GM18502 (cell line): ENCODE data around the gene CSNK1G2.

Experiments used
- ATAC-seq: cut with Tn5 transposase; IDR thresholded peaks from one replicate; pipeline ENCODE4 v1.9.1; 2021; ENCODE audit warnings: mild to moderate bottlenecking; ENCODE audit not compliant: unreplicated experiment, poor library complexity

Gene CSNK1G2

DNA sequence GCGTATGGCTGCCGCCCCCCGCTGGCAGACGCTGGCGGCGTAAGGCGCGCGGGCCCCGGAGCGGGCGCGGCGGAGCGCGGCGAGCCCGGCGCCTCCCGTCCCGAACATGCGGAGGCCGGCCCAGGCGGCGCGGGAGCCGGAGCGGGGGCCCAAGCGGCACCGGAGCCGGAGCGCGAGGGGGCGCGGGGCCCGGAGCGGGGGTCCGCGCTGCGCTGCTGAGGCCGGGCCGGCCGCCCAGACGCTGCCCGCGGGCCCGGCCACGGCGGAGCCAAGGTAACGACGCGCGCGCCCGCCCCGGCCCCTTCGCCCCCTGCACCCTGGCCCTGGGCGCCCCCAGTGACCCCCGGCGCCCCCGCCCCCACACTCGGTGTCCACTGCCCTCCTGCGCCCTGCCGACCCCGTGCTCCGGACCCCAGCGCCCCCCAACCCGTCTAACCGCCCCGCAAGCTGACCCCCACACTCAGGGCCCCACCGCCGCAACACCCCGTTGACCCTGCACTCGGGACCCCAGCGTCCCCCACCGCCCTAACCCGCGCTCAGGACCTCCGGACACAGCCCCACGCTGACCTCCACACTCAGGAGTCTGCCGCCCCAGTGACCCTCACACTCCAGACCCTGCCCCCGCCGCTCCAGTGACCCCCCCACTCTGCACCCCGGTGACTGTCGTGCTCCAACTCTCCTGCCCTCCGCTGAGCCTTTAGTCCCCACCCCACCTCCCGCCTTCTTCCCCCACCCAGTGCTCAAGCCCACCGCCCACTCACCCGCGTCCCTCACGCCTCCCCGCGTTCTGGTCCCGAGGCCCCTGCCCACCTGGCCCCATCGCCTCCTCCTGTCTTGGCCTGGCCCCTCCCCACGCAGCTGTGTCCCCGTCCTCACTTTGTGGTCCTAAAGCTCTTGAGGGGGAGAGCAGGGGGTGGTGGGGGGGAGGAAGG, at the start of gene CSNK1G2:
CSNK1G2 (plus strand) TSS at position 27 of the 932 bp plus-strand sequence. CDS start 28,601 bp downstream, outside the sequence.
- peak; percentile 55 for ATAC-seq

DNA sequence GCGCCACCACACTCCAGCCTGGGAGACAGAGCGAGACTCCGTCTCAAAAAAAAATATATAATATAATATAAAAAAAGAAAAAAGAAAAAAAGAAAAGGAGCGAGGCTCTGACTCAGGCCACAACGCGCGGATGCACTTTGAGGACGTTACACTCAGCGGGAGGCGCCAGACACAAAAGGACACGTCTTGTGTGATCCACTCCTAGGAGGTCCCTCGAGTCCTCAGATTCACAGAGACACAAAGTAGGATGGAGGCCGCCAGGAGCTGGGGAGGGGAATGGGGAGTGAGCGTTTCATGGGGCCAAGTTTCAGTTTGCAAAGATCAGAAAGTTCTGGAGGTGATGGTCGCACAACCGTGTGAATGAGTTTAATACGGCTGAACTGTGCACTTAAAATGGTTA, 47.2 kb upstream of the CSNK1G2 start:
- ATAC-seq, result no peak

DNA sequence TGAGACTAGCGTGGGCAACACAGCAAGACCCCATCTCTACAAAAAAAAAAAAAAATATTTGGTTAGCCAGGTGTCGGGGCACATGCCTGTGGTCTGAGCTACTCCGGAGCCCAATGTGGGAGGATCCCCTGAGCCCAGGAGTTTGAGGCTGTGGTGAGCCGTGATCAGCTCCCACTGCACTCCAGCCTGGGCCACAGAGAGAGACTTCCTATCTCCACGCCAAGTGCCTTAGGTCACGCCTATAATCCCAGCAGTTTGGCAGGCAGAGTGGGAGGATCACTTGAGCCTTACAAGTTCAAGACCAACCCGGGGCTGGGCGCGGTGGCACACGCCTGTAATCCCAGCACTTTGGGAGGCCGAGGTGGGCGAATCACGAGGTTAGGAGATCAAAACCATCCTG, 44.5 kb upstream of the CSNK1G2 start:
- ATAC-seq, result no peak

DNA sequence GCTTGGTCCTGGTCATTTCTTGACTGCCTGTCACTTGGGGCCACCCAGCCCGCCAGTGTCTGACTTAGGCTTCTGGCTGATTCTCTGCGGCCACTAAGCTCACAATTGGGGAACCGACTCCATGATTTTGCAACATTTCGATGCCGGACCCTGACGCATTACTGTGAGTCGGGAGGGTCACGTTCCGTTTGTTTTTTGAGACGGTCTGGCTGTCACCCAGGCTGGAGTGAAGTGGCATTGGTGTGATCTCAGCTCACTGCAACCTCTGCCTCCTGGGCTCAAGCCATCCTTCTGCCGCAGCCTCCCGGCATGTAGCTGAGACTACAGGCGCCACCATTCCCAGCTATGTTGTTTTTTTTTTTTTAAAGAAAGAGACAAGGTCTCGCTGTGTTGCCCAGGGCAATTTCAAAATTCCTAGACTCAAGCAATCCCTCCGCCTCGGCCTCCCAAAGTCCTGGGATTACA, 39.0 kb upstream of the CSNK1G2 start:
- ATAC-seq, result no peak

DNA sequence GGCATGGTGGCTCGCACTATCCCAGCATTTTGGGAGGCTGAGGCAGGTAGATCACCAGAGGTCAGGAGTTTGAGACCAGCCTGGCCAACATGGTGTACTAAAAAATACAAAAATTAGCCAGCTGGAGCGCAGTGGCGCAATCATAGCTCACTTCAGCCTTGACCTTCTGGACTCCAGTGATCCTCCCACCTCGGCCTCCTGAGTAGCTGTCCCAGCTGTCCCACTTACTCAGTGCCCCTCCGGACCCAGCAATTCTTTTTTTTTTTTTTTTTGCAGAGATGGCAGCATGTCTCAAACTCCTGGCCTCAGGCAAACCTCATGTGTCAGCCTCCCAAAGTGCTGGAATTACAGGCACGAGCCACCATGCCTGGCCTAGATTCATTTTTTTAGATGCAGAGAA, 38.0 kb upstream of the CSNK1G2 start:
- no peak for ATAC-seq

DNA sequence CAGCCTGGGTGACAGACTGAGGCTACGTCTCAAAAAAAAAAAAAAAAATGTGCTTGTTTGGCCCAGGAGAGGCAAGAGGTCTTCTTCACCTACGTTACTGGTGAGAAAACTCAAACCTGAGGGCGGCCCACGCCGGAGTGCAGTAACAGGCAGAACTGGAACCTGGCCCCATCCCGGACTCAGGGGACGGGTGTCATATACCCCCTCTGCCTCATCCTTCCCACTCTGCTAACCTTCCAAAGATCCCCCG, 36.2 kb upstream of the CSNK1G2 start:
- ATAC-seq, result no peak

DNA sequence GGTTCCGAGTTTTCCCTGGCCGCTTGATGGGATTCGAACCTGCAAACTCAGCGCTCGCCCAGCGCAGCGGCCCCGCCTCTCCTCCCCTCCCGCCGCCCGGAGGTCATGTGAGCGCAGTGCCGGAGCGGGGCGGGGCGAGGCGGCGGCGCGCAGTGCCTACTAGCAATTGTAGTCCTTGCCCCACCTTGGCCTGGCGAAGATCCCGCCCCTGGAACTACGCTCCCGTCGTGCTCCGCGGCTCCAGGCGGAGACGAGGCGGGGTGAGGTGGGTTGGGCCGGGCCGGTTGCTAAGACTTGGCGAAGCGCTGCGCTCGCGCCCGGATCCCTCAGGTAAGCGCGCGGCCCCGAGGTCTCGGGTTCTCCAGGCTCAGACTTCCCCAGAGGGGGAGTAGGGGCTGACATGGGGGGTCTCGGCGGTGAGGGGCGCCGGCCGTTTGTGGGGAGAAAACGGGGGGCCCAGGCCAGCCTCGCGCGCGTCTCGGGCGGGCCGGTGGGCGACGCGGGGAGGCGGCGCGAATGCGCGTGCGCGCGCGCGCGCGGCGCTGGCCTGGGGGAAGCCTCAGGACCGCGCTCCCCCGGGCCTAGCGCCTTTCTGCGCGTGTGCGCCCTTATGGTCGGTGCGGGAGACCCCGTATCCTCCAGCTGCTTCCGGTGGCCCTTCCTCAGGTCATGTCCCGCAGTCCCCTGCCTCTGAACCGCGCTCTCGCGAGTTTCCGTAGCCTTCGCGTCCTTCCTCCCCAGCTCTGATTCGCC, 35.7 kb upstream of the CSNK1G2 start, which contains the start of the genes ADAT3 and SCAMP4:
ADAT3 (plus strand) TSS at position 290 of the 753 bp plus-strand sequence. CDS start 6,649 bp downstream, outside the sequence.
SCAMP4 (plus strand) TSS at position 290 of the 753 bp plus-strand sequence. CDS start 9,621 bp downstream, outside the sequence.
- peak; percentile 70 for ATAC-seq

DNA sequence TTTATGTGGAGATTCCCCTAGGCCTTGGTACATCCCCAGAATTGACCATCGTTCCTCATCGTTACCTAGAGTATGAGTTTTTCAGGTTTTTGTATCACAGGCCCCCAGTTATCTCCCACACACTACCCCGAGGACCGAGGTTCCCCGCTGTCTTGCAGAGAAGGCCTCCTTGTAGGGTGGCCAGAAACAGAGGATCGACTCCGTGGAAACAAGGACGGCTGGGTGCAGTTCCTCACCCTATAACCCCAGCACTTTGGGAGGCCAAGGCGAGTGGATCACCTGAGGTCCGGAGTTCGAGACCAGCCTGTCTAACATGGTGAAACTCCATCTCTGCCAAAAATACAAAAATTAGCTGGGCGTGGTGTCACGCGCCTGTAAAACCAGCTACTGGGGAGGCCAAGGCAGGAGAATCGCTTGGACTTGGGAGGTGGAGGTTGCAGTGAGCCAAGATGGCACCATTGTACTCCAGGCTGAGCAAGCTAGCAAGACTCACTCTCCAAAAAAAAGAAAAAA, 35.1 kb upstream of the CSNK1G2 start:
- no peak for ATAC-seq

DNA sequence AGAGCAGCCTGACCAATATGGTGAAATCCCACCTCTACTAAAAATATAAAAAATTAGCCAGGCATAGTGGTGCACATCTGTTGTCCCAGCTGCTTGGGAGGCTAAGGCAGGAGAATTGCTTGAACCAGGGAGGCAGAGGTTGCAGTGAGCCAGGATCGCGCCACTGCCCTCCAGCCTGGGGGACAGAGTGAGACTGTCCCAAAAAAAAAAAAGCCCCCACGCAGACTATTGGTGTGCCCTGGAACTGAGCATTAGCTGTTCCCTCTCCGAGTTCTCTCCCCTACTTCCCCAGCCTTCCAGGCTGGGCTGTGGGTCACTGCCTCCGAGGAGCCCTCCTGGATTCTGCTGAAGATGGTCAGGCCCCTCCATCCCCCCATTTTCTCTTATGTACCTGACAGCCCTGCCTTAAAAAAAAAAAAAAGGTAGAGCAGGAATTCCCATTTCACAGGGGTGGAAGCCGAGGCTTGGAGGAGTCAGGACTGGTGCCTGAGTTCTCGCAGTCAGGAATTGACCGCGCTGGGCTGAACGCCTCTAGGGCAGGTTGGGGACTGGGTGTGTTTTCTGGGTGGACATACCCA, 33.9 kb upstream of the CSNK1G2 start:
- no peak for ATAC-seq

DNA sequence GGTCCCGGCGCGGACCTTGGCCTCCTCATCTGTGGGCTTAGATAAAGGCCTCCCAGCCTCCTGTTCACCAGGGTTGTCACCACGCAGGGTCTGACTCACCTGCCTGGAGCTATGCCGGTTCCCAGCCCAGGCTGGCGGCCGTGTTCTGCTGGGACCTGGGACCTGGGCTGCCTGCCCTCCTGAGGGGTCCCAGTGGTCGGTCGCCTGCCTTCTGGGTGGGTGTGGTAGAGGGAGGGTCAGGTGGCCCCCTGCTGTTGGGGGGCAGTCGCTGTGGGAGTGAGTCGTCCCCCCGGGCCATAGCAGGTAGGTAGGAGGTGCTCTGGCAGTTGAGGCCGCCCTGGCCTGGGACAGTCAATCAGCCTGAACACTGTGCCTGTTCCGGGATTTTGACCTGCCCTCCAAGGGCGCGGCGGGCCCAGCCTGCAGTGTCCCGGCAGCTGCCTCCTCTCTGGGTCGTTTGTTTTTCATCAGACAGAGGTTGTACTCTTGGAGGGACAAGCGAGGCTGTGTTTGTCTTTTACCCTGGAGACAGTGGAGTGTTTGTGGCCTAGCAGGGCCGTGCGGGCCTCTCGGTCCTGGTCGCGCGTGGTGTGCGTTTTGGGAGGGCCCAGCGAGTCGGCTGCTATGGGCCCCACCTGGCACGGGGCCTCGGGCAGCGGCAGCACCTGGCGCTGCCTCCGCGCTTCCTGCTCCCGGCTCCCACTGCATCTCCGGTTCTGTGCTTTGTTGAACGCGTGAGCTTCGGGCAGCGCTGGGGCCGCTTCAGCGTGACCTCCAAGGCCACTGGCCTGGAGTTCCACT, 33.2 kb upstream of the CSNK1G2 start:
- ATAC-seq, result no peak

DNA sequence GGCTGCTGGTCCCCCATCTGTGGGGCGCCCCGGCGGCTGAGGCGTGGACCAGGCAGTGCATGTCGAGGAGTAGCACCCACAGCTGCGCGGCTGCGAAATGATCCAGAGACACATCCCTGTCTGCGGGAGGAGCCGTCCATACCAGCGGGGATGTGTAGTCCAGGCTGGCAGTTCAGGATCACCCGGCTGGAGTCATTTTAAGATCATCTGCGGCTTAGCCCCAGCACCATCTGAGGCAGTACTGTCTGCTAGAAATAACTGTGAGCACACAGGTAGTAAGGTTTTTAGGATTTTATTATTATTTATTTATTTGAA, 32.7 kb upstream of the CSNK1G2 start:
- ATAC-seq, result no peak

DNA sequence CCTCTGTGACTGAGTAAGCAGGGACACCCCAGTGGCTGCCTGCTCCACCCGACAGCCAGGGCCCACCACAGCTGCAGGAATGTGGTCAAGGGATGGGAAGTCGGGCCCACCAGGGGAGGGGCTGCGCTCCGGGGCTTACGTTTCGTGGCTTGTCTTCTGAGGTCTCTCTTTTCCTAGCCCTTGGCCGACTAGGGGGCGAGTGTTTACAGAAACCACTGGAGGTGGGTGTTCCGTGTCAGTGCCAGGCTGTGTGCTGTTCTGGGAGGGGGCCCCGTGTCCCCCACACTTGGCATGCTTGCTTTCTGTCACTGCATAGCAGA, 31.3 kb upstream of the CSNK1G2 start:
- no peak for ATAC-seq

DNA sequence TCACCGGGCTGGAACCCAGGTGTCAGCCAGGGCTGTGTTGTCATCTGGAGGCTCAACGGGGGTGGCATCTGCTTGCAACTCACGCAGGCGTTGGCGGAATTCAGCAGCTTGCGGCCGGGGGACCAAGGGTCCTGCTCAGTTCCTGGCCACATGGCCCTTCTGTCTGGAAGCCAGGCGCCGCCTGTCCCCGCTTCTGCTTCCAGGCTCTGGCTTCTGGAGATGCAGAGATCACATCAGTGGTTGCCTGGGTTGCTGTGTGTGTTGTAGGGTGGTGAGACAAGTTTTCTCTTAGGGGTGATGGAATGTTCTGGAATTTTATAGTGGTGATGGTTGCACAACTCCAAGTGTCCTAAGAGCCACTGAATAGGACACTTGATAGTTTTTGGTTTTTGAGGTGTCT, 30.8 kb upstream of the CSNK1G2 start:
- no peak for ATAC-seq

DNA sequence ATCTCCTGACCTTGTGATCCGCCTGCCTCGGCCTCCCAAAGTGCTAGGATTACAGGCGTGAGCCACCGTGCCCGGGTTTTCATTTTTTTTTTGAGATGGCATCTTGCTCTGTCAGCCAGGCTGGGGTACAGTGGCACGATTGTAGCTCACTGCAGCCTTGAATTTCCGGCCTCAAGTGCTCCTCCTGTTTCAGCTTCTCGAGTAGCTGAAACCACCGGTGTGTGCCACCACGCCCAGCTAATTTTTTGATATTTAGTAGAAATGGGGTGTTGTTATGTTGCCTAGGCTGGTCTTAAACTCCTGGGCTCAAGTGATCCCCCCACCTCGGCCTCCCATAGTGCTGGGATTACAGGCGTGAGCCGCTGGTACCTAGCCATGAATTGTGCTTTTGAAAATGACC, 29.9 kb upstream of the CSNK1G2 start:
- ATAC-seq, result no peak

DNA sequence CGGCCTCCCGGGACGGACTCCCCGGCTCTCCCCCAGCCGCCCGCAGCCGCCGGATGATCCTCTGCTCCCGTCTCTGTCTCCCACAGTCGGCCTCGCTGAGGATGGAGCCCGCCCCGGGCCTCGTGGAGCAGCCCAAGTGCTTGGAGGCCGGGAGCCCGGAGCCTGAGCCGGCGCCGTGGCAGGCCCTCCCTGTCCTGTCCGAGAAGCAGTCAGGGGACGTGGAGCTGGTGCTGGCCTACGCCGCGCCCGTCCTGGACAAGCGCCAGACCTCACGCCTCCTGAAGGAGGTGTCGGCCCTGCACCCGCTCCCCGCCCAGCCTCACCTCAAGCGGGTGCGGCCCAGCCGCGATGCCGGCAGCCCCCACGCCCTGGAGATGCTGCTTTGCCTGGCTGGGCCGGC, 29.0 kb upstream of the CSNK1G2 start:
- no peak for ATAC-seq

DNA sequence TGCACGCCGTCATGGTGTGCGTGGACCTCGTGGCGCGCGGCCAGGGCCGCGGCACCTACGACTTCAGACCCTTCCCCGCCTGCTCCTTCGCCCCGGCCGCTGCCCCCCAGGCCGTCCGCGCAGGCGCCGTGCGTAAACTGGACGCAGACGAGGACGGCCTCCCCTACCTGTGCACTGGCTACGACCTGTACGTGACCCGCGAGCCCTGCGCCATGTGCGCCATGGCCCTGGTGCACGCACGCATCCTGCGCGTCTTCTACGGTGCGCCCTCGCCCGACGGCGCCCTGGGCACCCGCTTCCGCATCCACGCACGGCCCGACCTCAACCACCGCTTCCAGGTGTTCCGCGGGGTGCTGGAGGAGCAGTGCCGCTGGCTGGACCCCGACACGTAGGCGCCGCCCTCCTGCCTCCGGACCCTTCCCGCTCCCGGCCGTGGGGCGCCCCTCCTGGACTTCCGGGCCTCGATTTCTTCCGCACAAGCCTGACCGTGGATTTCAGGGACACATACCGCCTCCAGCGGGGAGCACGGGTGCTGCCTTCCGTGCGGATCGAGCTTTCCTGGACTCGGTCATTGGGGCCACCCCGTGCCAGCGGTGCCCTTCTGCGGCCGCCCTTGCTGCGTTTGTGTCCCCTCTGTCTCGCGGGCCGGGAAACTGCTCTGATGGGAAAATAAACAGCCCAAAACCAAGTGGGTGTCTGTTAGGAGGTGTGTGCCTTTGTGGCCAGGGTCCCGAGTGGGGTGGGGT, 28.0 kb upstream of the CSNK1G2 start:
- no peak for ATAC-seq

DNA sequence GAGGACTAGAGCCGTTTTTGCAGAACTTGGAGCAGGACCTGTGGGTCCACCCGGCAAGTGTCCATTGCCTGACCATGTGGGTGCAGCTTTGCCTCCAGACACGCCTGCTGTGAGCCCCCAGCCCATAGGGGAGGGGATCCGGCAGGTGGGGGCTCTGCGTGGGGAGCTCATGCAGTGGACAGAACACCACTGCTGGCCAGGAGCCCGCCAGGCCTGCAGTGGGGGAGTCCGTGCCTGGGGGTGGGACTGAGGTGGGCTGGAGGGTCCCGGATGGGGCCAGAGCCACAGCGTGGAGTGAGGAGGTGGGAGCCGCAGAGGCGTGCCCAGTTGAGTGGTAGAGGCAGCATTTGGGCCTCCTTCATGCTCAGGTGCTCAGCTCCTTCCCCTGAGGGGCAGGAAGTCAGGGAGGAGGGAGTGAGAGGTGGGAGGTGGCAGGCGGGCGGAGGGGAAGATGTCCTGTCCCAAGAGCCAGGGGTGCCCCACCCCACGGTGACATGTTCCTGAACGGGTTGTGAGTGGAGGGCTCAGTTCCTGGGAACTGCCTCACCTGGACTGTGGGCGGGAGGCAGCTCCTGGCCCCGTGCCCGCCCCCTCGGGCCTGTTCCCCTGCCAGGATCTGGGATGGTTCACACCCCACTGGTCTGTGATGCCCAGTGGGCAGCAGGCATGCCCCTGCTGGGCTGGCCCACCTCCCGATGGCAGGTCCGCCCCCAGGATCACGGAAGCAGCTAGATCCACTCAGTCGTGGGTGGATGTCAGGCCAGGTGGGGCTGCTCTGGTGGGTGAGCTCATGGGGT, 27.0 kb upstream of the CSNK1G2 start:
- no peak for ATAC-seq

DNA sequence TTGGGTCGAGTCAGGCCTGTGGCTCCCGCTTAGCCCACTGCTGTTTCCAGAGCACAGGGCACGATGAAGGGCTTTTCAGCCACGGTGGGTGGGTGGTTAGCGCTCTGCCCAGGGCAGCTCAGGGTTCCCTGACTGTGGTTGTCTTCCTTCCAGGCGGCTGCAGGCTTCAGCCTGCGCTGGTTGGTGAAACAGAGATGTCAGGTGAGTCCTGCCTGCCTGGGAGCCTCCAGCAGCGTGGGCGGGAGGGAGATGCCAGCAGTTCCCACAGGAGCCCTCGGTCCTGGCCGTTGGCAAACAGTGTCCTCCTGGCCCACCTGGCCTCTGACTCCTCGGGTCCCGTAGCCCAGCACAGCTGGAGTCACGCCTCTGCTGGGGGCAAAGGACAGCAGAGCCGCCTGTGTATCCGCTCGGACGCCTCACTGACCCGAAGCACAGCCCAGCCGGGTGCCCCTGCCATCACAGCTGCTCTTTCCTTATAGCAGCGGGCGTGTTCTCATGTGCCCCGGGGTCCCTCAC, 26.1 kb upstream of the CSNK1G2 start:
- no peak for ATAC-seq

DNA sequence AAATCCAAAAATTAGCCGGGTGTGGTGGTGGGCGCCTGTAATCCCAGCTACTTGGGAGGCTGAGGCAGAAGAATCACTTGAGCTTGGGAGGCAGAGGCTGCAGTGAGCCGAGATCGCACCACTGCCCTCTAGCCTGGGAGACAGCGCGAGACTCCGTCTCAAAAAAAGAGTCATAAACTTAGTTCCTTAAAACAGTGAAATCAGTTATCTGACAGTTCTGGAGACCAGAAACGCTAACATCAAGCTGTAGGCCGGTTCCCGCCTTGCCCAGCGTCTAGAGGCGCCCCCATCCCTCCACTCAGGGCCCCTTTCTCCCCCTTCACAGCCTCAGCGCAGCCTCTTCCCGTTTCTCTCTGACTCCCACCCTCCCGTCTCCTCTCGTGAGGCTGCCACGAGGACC, 23.8 kb upstream of the CSNK1G2 start:
- ATAC-seq, result no peak
